ENCODE measurements around the gene TMEM179.

Gene TMEM179

DNA sequence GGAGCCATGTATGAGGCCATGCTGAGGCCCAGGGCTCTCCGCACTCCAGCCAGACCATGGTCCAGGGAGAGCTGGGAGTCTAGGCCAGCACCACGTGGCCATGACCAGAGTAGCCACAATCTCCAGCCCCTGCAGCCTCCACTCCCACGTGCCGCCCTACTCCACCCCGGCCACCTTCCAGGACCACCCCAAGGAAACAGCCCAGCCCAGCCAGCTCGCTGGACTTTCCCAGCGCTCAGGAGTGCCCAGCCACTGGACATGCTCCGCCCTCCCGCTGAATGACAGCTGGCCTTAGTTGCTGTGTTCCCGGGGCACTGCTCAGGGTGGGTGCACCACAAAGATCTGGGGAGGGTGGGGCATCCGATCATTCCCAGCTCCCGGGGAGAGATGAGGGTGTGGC is 27.1 kb downstream of the TMEM179 start:
- TF ChIP-seq, protein P1, sequence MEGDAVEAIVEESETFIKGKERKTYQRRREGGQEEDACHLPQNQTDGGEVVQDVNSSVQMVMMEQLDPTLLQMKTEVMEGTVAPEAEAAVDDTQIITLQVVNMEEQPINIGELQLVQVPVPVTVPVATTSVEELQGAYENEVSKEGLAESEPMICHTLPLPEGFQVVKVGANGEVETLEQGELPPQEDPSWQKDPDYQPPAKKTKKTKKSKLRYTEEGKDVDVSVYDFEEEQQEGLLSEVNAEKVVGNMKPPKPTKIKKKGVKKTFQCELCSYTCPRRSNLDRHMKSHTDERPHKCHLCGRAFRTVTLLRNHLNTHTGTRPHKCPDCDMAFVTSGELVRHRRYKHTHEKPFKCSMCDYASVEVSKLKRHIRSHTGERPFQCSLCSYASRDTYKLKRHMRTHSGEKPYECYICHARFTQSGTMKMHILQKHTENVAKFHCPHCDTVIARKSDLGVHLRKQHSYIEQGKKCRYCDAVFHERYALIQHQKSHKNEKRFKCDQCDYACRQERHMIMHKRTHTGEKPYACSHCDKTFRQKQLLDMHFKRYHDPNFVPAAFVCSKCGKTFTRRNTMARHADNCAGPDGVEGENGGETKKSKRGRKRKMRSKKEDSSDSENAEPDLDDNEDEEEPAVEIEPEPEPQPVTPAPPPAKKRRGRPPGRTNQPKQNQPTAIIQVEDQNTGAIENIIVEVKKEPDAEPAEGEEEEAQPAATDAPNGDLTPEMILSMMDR (IDR thresholded peaks at IDR 0.05; ENCODE audit: low read depth, low read length), result no peak
- Histone ChIP-seq H3K36me3 (no peaks in the 10 kb centered on the region), H3K4me3 (ENCODE audit: low read depth, low read length) (no peak overlapping the region), H3K27me3 (ENCODE audit: insufficient read depth, low read depth, severe bottlenecking) (no peaks in the 10 kb centered on the region), H3K27ac (no peak overlapping the region), H3K9me3 (ENCODE audit: severe bottlenecking) (no peaks in the 10 kb centered on the region)
- no peak for DNase-seq

DNA sequence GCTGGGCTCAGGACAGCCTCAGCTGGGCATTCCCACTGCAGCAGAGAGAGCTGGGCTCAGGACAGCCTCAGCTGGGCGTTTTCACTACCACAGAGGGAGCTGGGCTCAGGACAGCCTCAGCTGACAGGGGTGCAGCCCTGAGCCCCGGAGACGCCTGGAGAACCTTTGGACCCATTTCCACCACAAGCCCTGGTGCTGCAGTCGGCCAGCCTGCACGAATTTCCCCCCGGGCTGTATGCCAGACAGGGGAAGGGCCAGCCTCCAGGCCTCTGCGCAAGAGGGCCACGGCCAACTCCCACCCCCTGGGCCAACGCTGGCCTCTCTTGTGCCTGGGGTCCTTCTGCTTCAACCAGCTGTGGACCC is 27.6 kb downstream of the TMEM179 start:
- no peak overlapping the region for H3K27ac ChIP-seq
- no peak overlapping the region for H3K4me3 ChIP-seq (ENCODE audit: low read depth, low read length)
- no peak for DNase-seq
- H3K36me3 ChIP-seq, result no peaks in the 10 kb centered on the region
- TF ChIP-seq, protein P1 (IDR thresholded peaks at IDR 0.05; ENCODE audit: low read depth, low read length), result no peak
- H3K27me3 ChIP-seq (ENCODE audit: insufficient read depth, low read depth, severe bottlenecking), result no peaks in the 10 kb centered on the region
- H3K9me3 ChIP-seq (ENCODE audit: severe bottlenecking), result no peaks in the 10 kb centered on the region

- no peak overlapping the region for H3K27ac ChIP-seq
- H3K4me3 ChIP-seq (ENCODE audit: low read depth, low read length), result no peak overlapping the region
- TF ChIP-seq, protein P1 (IDR thresholded peaks at IDR 0.05; ENCODE audit: low read depth, low read length), result peak; percentile 49; the same call in 1 of the 2 replicates
- H3K27me3 ChIP-seq (ENCODE audit: insufficient read depth, low read depth, severe bottlenecking), result no peaks in the 10 kb centered on the region
- no peaks in the 10 kb centered on the region for H3K9me3 ChIP-seq (ENCODE audit: severe bottlenecking)
- peak; percentile 73 for DNase-seq
- no peaks in the 10 kb centered on the region for H3K36me3 ChIP-seq
Observed at GRCh38 chr14:104576232-104576969, 28.2 kb downstream of the TMEM179 start.

DNA sequence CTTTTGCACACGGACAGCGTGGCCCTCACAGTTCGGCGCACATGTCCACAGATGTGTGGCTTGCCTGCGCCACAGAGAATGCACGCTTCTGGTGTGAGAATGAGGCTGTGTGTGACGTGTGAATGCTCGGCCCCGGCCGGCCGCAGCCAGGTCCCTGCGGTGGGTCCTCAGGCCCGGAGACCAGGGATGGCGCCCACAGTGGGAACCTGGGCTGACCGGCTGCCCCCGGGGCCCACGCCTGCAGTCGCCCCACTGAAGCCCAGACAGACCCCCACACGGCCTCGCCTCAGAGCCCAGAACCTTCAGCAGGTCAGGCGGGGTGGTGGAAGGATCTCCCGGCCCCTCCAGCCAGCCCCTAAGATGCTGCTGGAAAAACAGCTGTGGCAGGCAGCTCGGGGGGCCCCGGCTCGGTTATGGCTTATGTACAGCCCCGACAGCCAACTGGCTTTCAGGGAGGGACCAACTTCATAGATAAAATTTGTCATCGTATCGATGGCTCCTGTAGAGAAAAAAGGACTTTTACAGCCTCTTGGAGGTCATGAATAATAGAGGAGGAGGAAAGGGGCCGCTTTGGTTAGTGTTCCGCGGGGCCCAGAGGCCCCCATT is 29.5 kb downstream of the TMEM179 start:
- Histone ChIP-seq H3K9me3 (ENCODE audit: severe bottlenecking) (no peaks in the 10 kb centered on the region), H3K27me3 (ENCODE audit: insufficient read depth, low read depth, severe bottlenecking) (no peaks in the 10 kb centered on the region), H3K27ac (peak overlapping the region; percentile 59; the same call in 1 of the 2 replicates), H3K36me3 (no peaks in the 10 kb centered on the region), H3K4me3 (ENCODE audit: low read depth, low read length) (no peak overlapping the region)
- no peak for DNase-seq
- TF ChIP-seq, protein P1 (IDR thresholded peaks at IDR 0.05; ENCODE audit: low read depth, low read length), result no peak

DNA sequence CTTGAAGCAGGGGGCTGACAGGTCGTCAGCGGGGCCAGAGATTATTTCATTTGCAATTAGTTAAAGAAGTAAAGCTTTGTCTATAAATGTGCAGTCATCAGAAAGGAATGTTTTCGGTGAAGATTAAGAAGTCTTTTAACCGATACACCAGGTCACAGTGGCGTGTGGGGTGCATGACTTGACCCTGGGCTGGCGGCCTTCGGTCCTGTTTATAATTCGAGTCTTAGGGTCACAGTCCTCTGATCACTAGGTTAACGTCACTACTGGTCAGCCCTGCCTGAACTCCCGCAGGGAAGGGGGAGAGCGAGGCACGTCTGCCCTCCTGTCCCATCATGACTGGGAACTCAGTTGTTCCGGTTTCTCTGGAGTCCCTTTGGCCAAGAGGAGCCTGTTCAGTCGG is 30.0 kb downstream of the TMEM179 start:
- Histone ChIP-seq H3K4me3 (ENCODE audit: low read depth, low read length) (peak overlapping the region; percentile 15; the same call in 1 of the 2 replicates), H3K9me3 (ENCODE audit: severe bottlenecking) (no peaks in the 10 kb centered on the region), H3K27ac (peak overlapping the region; percentile 59), H3K36me3 (no peaks in the 10 kb centered on the region), H3K27me3 (ENCODE audit: insufficient read depth, low read depth, severe bottlenecking) (no peaks in the 10 kb centered on the region)
- no peak for DNase-seq
- TF ChIP-seq, protein P1 (IDR thresholded peaks at IDR 0.05; ENCODE audit: low read depth, low read length), result no peak

Data from WERI-Rb-1 (cell line).